OCI-LY7 (cell line): Measurements from ENCODE around the gene RRP12. TPM values are rescaled to one million over a fixed set of nuclear protein-coding genes. Genes with fewer than 3 reads are reported as not detected.

Experiments
- BruUV-seq: library from RNA; stranded (reverse); fragments of 400-500 nt; replicated peaks from 2 replicates; lab custom pipeline; 2021; lab: Mats Ljungman, UMichigan
- CTCF ChIA-PET: fragments of 300-600 bp; sonication (Branson Sonifier 250); formaldehyde crosslinking; loops from one replicate; lab custom pipeline; 2022; ENCODE audit warnings: antibody characterized with exemption; ENCODE audit not compliant: unreplicated experiment; lab: Charles Lee
- POLR2A ChIA-PET: fragments of 300-600 bp; sonication (Branson Sonifier 250); formaldehyde crosslinking; loops from one replicate; lab custom pipeline; 2022; ENCODE audit warnings: antibody characterized with exemption; lab: Charles Lee
- DNase-seq: peaks from one replicate; pipeline ENCODE4 v3.0.0-alpha.2; 2015; ENCODE audit warnings: low spot score
- H2AFZ ChIP-seq: fragments of 200-600 bp; sonication (generic), shearing (Covaris generic); 2 replicates; pipeline ENCODE4 v1.6.1; 2014; ENCODE audit warnings: mild to moderate bottlenecking, antibody characterized with exemption, low read length, moderate library complexity
- H3K27ac ChIP-seq: fragments of 200-600 bp; sonication (generic); 2 replicates; pipeline ENCODE4 v1.5.1; 2014; ENCODE audit warnings: mixed run types, low read depth, mild to moderate bottlenecking, moderate library complexity, low read length, inconsistent platforms; ENCODE audit not compliant: poor library complexity, severe bottlenecking
- H3K36me3 ChIP-seq: fragments of 200-600 bp; sonication (generic); 2 replicates; pipeline ENCODE4 v1.6.1; 2014; ENCODE audit warnings: mild to moderate bottlenecking, antibody characterized with exemption, low read length, moderate library complexity, mixed read lengths; ENCODE audit not compliant: insufficient read depth
- H3K4me1 ChIP-seq: fragments of 200-600 bp; sonication (generic); 2 replicates; pipeline ENCODE4 v1.5.1; 2014; ENCODE audit warnings: mild to moderate bottlenecking, low read length; ENCODE audit not compliant: insufficient read depth, poor library complexity, severe bottlenecking
- H3K4me2 ChIP-seq: fragments of 200-600 bp; sonication (generic); 2 replicates; pipeline ENCODE4 v1.6.1; 2014; ENCODE audit warnings: mild to moderate bottlenecking, low read length
- H3K4me3 ChIP-seq: fragments of 200-600 bp; sonication (generic); 2 replicates; pipeline ENCODE4 v1.5.1; 2014; ENCODE audit warnings: mild to moderate bottlenecking, low read depth, low read length; ENCODE audit not compliant: poor library complexity, severe bottlenecking
- H3K79me2 ChIP-seq: fragments of 200-600 bp; sonication (generic); 2 replicates; pipeline ENCODE4 v1.6.1; 2016; ENCODE audit warnings: low read depth, mild to moderate bottlenecking, low read length, moderate library complexity, mixed read lengths; ENCODE audit not compliant: insufficient read depth
- H3K9me2 ChIP-seq: fragments of 200-600 bp; sonication (generic); 2 replicates; pipeline ENCODE4 v1.6.1; 2016; ENCODE audit warnings: mild to moderate bottlenecking, low read length, mixed read lengths; ENCODE audit not compliant: insufficient read depth
- H3K9me3 ChIP-seq: fragments of 200-600 bp; sonication (generic); 2 replicates; pipeline ENCODE4 v1.6.1; 2014; ENCODE audit warnings: mild to moderate bottlenecking, mixed run types, low read length, mixed read lengths
- H4K20me1 ChIP-seq: fragments of 200-600 bp; sonication (generic); 2 replicates; pipeline ENCODE4 v1.6.1; 2014; ENCODE audit warnings: mild to moderate bottlenecking, antibody characterized with exemption, low read length, moderate library complexity, mixed read lengths; ENCODE audit not compliant: insufficient read depth
- CTCF ChIP-seq: fragments of 200-600 bp; sonication (generic); conservative IDR thresholded peaks from 2 replicates; pipeline ENCODE4 v1.5.1; 2014; ENCODE audit warnings: mild to moderate bottlenecking, antibody characterized with exemption, low read length, moderate library complexity, mixed read lengths
- EZH2phosphoT487 ChIP-seq: fragments of 200-600 bp; sonication (generic); IDR thresholded peaks from 2 replicates; pipeline ENCODE4 v1.6.1; 2018; ENCODE audit warnings: low read depth, borderline replicate concordance, mild to moderate bottlenecking, mixed run types, antibody characterized with exemption, low read length, moderate library complexity, mixed read lengths
- intact Hi-C: fragments of 100-400 bp; cut with micrococcal nuclease; formaldehyde crosslinking; loops from one replicate; pipeline ENCODE4 v1.10.0; 2022; ENCODE audit not compliant: unreplicated experiment
- total RNA-seq, 2 experiments: library from RNA; depleted of rRNA in 1 of 2; stranded (reverse); fragments of >200 nt in 1 of 2; shearing (Covaris generic) in 1 of 2; gene quantifications; 2 replicates each; pipeline ENCODE4 v1.2.3, GENCODE V29; 2014 to 2022

RRP12 gene
- total RNA-seq, 2 experiments from 2014 or later = 32.1 to 39.3 TPM

DNA sequence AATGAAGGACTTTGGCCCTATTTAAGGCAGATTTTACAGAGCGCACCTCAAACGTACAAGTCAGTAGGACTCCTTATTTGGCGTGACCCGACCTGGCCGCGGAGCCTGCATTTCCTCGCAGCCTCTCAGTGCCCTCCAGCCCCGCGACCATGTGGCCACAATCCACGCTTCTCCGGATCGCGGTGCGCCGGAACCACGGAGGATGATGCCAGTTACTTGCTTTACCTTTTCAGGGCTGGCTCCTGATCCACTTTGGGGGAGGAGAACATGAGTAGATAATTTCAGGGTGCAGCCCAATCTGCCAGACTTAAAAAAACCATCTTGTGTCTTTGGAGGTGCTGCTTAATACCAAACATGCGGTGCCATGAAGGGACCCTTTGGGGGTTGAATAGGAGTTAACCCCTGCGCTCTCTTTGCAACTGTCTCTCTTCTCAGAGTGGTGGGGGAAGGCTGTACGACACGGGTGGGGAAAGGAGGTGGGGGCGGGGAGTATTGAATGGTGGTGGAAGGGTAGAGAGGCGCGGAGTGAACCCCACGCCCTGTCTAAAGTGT is 80.6 kb downstream of the RRP12 start:
- Histone ChIP-seq H3K4me2 (peak overlapping the region; percentile 91), H3K4me1 (peaks cover 14% of the 10 kb centered on the region), H3K27ac (no peak overlapping the region), H3K9me2 (no peaks in the 10 kb centered on the region), H2AFZ (peak overlapping the region; percentile 27; the same call in 1 of the 2 replicates), H3K36me3 (no peaks in the 10 kb centered on the region), H4K20me1 (no peaks in the 10 kb centered on the region), H3K79me2 (no peaks in the 10 kb centered on the region), H3K4me3 (peak overlapping the region; percentile 95), H3K9me3 (no peaks in the 10 kb centered on the region)
- TF ChIP-seq CTCF = no peak
- TF ChIP-seq EZH2phosphoT487 = no peak
- BruUV-seq = no TSS peak
- no peak for DNase-seq
- POLR2A ChIA-PET = interaction anchor here (0.5 to 2.9 kb wide), 3 partner anchors 9 to 100 kb away, joined by 4 to 21 read pairs (median 5); no protein-coding TSS in a partner anchor
- intact Hi-C loops = loop anchor here (2.0 kb wide), 1 partner anchor 42 kb away; no protein-coding TSS in a partner anchor
- CTCF ChIA-PET = interaction anchor here (0.7 to 1.3 kb wide), 2 partner anchors 38 to 42 kb away, joined by 3 to 5 read pairs; no protein-coding TSS in a partner anchor

- peak; percentile 72 for DNase-seq
- H3K4me3 ChIP-seq = peak overlapping the region; percentile 95
- POLR2A ChIA-PET = interaction anchor here (1.6 to 2.9 kb wide), 3 partner anchors 10 to 27 kb away, joined by 4 to 21 read pairs (median 9); partner anchors contain the start of gene ARHGAP19
- no peaks in the 10 kb centered on the region for H3K79me2 ChIP-seq
- no TSS peak for BruUV-seq
- peak overlapping the region; percentile 27; the same call in 1 of the 2 replicates for H2AFZ ChIP-seq
- intact Hi-C loops = loop anchor here (1.0 to 2.0 kb wide), 2 partner anchors 28 to 41 kb away; partner anchors contain the start of gene ARHGAP19
- no peak overlapping the region for H3K27ac ChIP-seq
- peaks cover 14% of the 10 kb centered on the region for H3K4me1 ChIP-seq
- peak overlapping the region; percentile 91 for H3K4me2 ChIP-seq
- H3K9me2 ChIP-seq = no peaks in the 10 kb centered on the region
- TF ChIP-seq EZH2phosphoT487 (no peak), CTCF (peak; percentile 54)
- CTCF ChIA-PET = interaction anchor here (0.7 to 1.3 kb wide), 2 partner anchors 38 to 41 kb away, joined by 3 to 5 read pairs; no protein-coding TSS in a partner anchor
- no peaks in the 10 kb centered on the region for H3K36me3 ChIP-seq
- H3K9me3 ChIP-seq = no peaks in the 10 kb centered on the region
- no peaks in the 10 kb centered on the region for H4K20me1 ChIP-seq
These were observed 81.3 kb downstream of the RRP12 start for GRCh38 chr10:97319671-97320479.
